ENCODE results near the gene TTC23L. TPM values are rescaled to one million over a fixed set of nuclear protein-coding genes. Genes with fewer than 3 reads are reported as not detected.

The TTC23L gene
- total RNA-seq, 4 donors from 2014 or later = not detected

- Histone ChIP-seq H3K27ac (no peak overlapping the region), H3K4me1 (no peaks in the 10 kb centered on the region), H3K27me3 (no peaks in the 10 kb centered on the region), H3K4me3 (no peak overlapping the region), H3K36me3 (no peaks in the 10 kb centered on the region), H3K9me3 (no peaks in the 10 kb centered on the region)
- ATAC-seq (no peak), DNase-seq (no peak)
- TF ChIP-seq POLR2A (IDR thresholded peaks at IDR 0.05) (no peak), CTCF (IDR thresholded peaks at IDR 0.05 in 4 of 5, conservative IDR thresholded peaks at IDR 0.05 in 1 of 5) (no peak)
- intact Hi-C loops (cut with DNase I; ENCODE audit: low total_unique reads) = no loop called here
- in situ Hi-C loops (cut with MboI; ENCODE audit: low sequenced_read_pairs in 4 of 4) = no loop called here
Observed at GRCh38 chr5:34813509-34813908, 25.5 kb upstream of the TTC23L start.

DNA sequence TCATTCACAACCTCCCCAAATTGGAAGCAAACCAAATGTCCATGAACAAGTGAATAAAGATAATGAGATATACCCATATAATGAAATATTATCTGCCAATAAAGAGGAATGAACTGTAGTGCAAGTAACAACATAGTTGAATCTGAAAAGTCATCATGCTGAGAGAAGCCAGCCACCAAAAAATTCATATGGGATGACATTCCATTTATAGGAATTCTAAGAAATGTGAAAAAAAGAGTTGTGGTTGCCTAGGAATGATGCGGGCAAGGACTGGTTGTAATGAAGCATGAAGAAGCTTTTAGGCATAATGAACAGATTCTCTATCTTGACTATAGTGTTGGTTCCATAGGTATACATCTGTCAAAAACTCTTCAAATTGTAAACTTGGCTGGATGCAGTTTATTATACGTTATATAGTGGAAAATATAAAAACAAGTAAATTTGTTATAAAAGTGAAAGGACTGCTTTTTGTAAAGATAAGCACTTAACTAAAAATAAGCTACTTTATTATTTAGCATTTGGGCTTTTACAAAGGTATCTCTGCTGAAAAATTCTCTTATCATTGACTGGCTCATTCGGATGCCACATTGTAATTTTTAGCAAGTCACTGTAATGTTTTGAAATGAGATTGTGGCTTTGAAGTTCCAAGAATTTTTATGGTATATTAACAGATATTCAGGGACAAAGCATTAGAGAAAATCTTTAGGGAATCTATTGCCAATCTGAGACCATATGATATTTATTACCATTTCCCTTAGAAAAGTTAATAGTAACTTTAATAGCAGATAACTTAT is 21.2 kb upstream of the TTC23L start:
- Histone ChIP-seq H3K27me3 (no peaks in the 10 kb centered on the region), H3K9me3 (no peaks in the 10 kb centered on the region), H3K4me3 (no peak overlapping the region), H3K36me3 (no peaks in the 10 kb centered on the region), H3K27ac (no peak overlapping the region), H3K4me1 (no peaks in the 10 kb centered on the region)
- intact Hi-C loops (cut with DNase I; ENCODE audit: low total_unique reads) (no loop called here), in situ Hi-C loops (cut with MboI; ENCODE audit: low sequenced_read_pairs in 4 of 4) (no loop called here)
- TF ChIP-seq CTCF (IDR thresholded peaks at IDR 0.05 in 4 of 5, conservative IDR thresholded peaks at IDR 0.05 in 1 of 5) = no peak
- no peak for TF ChIP-seq POLR2A (IDR thresholded peaks at IDR 0.05)
- DNase-seq (no peak), ATAC-seq (no peak)

- no peak for DNase-seq
- Histone ChIP-seq H3K27ac (no peak overlapping the region), H3K4me1 (no peaks in the 10 kb centered on the region), H3K4me3 (no peak overlapping the region), H3K9me3 (no peaks in the 10 kb centered on the region), H3K36me3 (no peaks in the 10 kb centered on the region), H3K27me3 (no peaks in the 10 kb centered on the region)
- TF ChIP-seq CTCF (IDR thresholded peaks at IDR 0.05 in 4 of 5, conservative IDR thresholded peaks at IDR 0.05 in 1 of 5) = no peak
- no peak for TF ChIP-seq POLR2A (IDR thresholded peaks at IDR 0.05)
- intact Hi-C loops (cut with DNase I; ENCODE audit: low total_unique reads) (no loop called here), in situ Hi-C loops (cut with MboI; ENCODE audit: low sequenced_read_pairs in 4 of 4) (no loop called here)
- no peak for ATAC-seq
Observed at GRCh38 chr5:34818717-34819116, 20.2 kb upstream of the TTC23L start.

GRCh38 chr5:34820593-34820992 is 18.4 kb upstream of the TTC23L start:
- in situ Hi-C loops (cut with MboI; ENCODE audit: low sequenced_read_pairs in 4 of 4) (no loop called here), intact Hi-C loops (cut with DNase I; ENCODE audit: low total_unique reads) (no loop called here)
- Histone ChIP-seq H3K36me3 (no peaks in the 10 kb centered on the region), H3K9me3 (no peaks in the 10 kb centered on the region), H3K4me1 (no peaks in the 10 kb centered on the region), H3K27me3 (no peaks in the 10 kb centered on the region), H3K4me3 (no peak overlapping the region), H3K27ac (no peak overlapping the region)
- DNase-seq (no peak), ATAC-seq (no peak)
- TF ChIP-seq CTCF (IDR thresholded peaks at IDR 0.05 in 4 of 5, conservative IDR thresholded peaks at IDR 0.05 in 1 of 5) (no peak), POLR2A (IDR thresholded peaks at IDR 0.05) (no peak)

Measured in gastrocnemius medialis (tissue), 4 donors.